Ishikawa (cell line): ENCODE data around the gene TNRC6C.

ENCODE experiments used
- CEBPB ChIP-seq: IDR thresholded peaks from 2 replicates; pipeline ENCODE4 v1.6.1; 2012
- CREB1 ChIP-seq: IDR thresholded peaks from 2 replicates; pipeline ENCODE4 v1.6.1; 2012; ENCODE audit warnings: low read depth
- EGR1 ChIP-seq: IDR thresholded peaks from 2 replicates; pipeline ENCODE4 v1.6.1; 2012
- EP300 ChIP-seq: IDR thresholded peaks from 2 replicates; pipeline ENCODE4 v1.6.1; 2012; ENCODE audit warnings: borderline replicate concordance
- FOXM1 ChIP-seq: IDR thresholded peaks from 2 replicates; pipeline ENCODE4 v1.6.1; 2012; ENCODE audit warnings: low read depth, borderline replicate concordance
- MAX ChIP-seq: IDR thresholded peaks from 2 replicates; pipeline ENCODE4 v1.6.1; 2012
- NFIC ChIP-seq: IDR thresholded peaks from 2 replicates; pipeline ENCODE4 v1.6.1; 2012
- RAD21 ChIP-seq: IDR thresholded peaks from 2 replicates; pipeline ENCODE4 v1.6.1; 2012; ENCODE audit warnings: low read depth
- TAF1 ChIP-seq: IDR thresholded peaks from 2 replicates; pipeline ENCODE4 v1.6.1; 2012; ENCODE audit warnings: low read depth, mild to moderate bottlenecking
- TCF12 ChIP-seq: IDR thresholded peaks from 2 replicates; pipeline ENCODE4 v1.6.1; 2012; ENCODE audit warnings: low read depth
- TEAD4 ChIP-seq: IDR thresholded peaks from 2 replicates; pipeline ENCODE4 v1.6.1; 2012
- USF1 ChIP-seq: IDR thresholded peaks from 2 replicates; pipeline ENCODE4 v1.6.1; 2012
- YY1 ChIP-seq: IDR thresholded peaks from 2 replicates; pipeline ENCODE4 v1.6.1; 2012; ENCODE audit warnings: low read depth
- ZBTB7A ChIP-seq: IDR thresholded peaks from 2 replicates; pipeline ENCODE4 v1.6.1; 2012; ENCODE audit warnings: low read depth
- TF ChIP-seq, protein P1 (sequence below): IDR thresholded peaks from 2 replicates; pipeline ENCODE4 v1.6.1; 2012; ENCODE audit warnings: low read depth, mild to moderate bottlenecking

The TNRC6C gene

GRCh38 chr17:78112518-78113471, 154.3 kb downstream of the TNRC6C start:
- no peak for TF ChIP-seq USF1
- peak; percentile 93 for TF ChIP-seq RAD21
- TF ChIP-seq CEBPB, result no peak

GRCh38 chr17:78113804-78114785, 155.6 kb downstream of the TNRC6C start:
- TF ChIP-seq CREB1, result no peak
- no peak for TF ChIP-seq ZBTB7A
- TF ChIP-seq RAD21, result no peak
- TF ChIP-seq EGR1, result no peak
- no peak for TF ChIP-seq USF1
- no peak for TF ChIP-seq TEAD4
- TF ChIP-seq MAX, result no peak
- no peak for TF ChIP-seq TCF12
- no peak for TF ChIP-seq FOXM1
- TF ChIP-seq NFIC, result no peak
- TF ChIP-seq, protein P1, sequence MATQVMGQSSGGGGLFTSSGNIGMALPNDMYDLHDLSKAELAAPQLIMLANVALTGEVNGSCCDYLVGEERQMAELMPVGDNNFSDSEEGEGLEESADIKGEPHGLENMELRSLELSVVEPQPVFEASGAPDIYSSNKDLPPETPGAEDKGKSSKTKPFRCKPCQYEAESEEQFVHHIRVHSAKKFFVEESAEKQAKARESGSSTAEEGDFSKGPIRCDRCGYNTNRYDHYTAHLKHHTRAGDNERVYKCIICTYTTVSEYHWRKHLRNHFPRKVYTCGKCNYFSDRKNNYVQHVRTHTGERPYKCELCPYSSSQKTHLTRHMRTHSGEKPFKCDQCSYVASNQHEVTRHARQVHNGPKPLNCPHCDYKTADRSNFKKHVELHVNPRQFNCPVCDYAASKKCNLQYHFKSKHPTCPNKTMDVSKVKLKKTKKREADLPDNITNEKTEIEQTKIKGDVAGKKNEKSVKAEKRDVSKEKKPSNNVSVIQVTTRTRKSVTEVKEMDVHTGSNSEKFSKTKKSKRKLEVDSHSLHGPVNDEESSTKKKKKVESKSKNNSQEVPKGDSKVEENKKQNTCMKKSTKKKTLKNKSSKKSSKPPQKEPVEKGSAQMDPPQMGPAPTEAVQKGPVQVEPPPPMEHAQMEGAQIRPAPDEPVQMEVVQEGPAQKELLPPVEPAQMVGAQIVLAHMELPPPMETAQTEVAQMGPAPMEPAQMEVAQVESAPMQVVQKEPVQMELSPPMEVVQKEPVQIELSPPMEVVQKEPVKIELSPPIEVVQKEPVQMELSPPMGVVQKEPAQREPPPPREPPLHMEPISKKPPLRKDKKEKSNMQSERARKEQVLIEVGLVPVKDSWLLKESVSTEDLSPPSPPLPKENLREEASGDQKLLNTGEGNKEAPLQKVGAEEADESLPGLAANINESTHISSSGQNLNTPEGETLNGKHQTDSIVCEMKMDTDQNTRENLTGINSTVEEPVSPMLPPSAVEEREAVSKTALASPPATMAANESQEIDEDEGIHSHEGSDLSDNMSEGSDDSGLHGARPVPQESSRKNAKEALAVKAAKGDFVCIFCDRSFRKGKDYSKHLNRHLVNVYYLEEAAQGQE, result no peak
- TF ChIP-seq CEBPB, result no peak
- TF ChIP-seq YY1, result no peak
- no peak for TF ChIP-seq TAF1
- no peak for TF ChIP-seq EP300

GRCh38 chr17:78114831-78115723, 156.6 kb downstream of the TNRC6C start:
- no peak for TF ChIP-seq MAX
- TF ChIP-seq FOXM1, result no peak
- no peak for TF ChIP-seq TAF1
- no peak for TF ChIP-seq USF1
- no peak for TF ChIP-seq EP300
- TF ChIP-seq, protein P1, result no peak
- no peak for TF ChIP-seq CEBPB
- no peak for TF ChIP-seq EGR1
- TF ChIP-seq TEAD4, result no peak
- no peak for TF ChIP-seq NFIC
- TF ChIP-seq ZBTB7A, result no peak
- TF ChIP-seq CREB1, result no peak

DNA sequence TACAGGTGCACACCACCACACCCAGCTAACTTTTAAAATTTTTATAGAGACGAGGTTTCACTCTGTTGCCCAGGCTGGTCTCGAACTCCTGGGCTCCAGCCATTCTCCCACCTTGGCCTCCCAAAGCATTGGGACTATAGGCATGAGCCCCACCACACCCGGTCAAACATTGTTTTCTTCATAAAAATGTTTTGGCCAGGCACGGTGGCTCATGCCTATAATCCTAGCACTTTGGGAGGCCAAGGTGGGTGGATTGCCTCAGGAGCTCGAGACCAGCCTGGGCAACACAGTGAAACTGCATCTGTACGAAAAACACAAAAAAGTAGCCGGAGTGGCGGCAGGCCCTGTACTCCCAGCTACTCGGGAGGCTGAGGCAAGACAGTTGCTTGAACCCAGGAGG, 157.9 kb downstream of the TNRC6C start:
- TF ChIP-seq TEAD4 (no peak), EP300 (no peak), EGR1 (no peak), TAF1 (no peak), CEBPB (no peak), ZBTB7A (no peak), FOXM1 (no peak), CREB1 (no peak), NFIC (no peak), TCF12 (no peak), YY1 (no peak), MAX (no peak), USF1 (no peak), RAD21 (no peak)
- TF ChIP-seq, protein P1, result no peak
